ENCODE measurements around the gene VPS37B.

VPS37B gene

DNA sequence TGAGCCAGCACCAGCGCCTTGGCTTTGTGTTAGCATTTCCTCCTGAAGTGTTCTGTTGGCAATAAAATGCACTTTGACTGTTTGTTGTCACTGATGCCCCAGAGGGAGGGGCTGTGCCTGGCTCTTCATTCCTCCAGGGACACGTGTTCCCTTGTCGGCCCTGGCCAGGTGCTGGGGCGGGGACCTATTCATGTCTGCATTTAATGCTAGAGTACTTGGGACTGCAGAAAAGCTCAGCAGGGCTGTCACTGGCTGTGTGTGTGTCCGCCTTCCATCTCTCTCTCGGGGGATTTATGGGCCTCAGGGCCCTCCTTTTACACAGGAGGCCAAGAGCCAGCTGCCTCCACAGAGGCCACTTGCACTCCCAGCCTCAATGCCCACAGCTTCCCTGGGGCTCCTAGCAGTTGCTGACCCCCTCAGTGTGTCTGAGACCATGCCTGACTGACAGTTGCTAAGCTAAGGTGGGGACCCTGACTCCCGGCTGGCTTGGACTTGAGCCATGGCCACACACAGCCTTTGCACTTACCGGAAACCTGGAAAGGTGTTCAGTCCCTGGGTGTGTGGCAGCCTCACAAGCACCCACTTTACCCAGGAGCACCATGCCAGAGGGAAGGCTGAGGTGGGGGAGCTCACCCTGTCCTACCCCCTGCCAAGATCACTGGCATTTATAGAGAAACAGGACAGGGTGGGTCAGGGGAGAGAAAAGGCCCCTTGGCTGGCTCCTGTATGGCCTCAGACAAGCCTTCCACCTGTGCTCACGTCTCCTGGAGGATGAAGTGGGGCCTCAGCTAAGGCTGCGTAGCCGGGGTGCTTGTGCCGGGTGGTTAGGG is 32.8 kb downstream of the VPS37B start:
- H3K4me3 ChIP-seq (ENCODE audit: low read depth, low read length): no peak overlapping the region
- no peak for TF ChIP-seq CTCF (conservative IDR thresholded peaks at IDR 0.05; ENCODE audit: low read depth, low read length)
- DNase-seq (ENCODE audit: low read depth): no peak

DNA sequence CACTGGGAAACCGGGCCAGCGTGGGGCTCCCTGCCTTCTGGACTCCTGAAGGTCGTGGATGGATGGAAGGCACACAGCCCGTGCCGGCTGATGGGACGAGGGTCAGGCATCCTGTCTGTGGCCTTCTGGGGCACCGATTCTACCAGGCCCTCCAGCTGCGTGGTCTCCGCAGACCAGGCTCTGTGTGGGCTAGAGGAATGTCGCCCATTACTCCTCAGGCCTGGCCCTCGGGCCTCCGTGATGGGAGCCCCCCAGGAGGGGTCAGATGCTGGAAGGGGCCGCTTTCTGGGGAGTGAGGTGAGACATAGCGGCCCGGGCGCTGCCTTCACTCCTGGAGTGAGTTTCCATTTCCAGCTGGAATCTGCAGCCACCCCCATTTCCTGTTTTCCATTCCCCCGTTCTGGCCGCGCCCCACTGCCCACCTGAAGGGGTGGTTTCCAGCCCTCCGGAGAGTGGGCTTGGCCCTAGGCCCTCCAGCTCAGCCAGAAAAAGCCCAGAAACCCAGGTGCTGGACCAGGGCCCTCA is 33.8 kb downstream of the VPS37B start:
- no peak overlapping the region for H3K4me3 ChIP-seq (ENCODE audit: low read depth, low read length)
- TF ChIP-seq CTCF (conservative IDR thresholded peaks at IDR 0.05; ENCODE audit: low read depth, low read length): no peak
- DNase-seq (ENCODE audit: low read depth): no peak

GRCh38 chr12:122861587-122861970 is 34.3 kb downstream of the VPS37B start:
- no peak for DNase-seq (ENCODE audit: low read depth)
- TF ChIP-seq CTCF (conservative IDR thresholded peaks at IDR 0.05; ENCODE audit: low read depth, low read length): no peak
- no peak overlapping the region for H3K4me3 ChIP-seq (ENCODE audit: low read depth, low read length)

GRCh38 chr12:122860854-122861586 is 34.9 kb downstream of the VPS37B start:
- no peak overlapping the region for H3K4me3 ChIP-seq (ENCODE audit: low read depth, low read length)
- DNase-seq (ENCODE audit: low read depth): no peak
- TF ChIP-seq CTCF (conservative IDR thresholded peaks at IDR 0.05; ENCODE audit: low read depth, low read length): no peak

GRCh38 chr12:122860040-122860853 is 35.7 kb downstream of the VPS37B start:
- TF ChIP-seq CTCF (conservative IDR thresholded peaks at IDR 0.05; ENCODE audit: low read depth, low read length): peak; percentile 87
- peak; percentile 87 for DNase-seq (ENCODE audit: low read depth)
- H3K4me3 ChIP-seq (ENCODE audit: low read depth, low read length): no peak overlapping the region

DNA sequence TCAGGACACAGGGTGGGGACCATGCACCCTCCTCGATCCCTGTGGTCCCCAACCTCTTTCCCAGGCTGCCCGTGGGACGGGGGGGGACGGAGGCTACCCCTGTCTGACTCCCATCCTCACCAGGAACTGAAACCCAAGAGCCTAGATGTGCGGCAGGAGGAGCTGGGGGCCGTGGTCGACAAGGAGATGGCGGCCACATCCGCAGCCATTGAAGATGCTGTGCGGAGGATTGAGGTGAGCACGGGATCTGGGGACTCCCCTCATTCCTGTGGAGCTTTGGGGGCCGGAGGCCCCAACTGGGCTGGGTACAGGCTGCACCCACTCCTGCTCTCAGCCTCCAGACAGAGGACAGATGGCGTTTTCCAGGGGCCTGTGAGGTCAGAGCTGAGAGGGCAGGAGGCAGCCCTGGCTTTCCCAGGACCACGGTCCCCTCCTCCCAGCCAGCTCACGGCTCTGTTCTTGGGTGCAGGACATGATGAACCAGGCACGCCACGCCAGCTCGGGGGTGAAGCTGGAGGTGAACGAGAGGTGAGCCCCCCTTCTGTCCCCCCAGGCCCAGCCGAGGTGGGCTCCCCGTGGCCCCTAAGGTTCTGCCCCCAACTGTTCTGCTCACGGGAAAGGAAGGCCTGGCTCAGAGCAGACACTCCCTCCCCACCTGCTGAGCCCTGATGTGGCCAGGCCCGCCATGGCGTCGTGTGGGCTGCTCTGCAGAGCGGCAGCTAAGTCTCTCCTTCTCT is 36.5 kb downstream of the VPS37B start:
- TF ChIP-seq CTCF (conservative IDR thresholded peaks at IDR 0.05; ENCODE audit: low read depth, low read length): no peak
- no peak overlapping the region for H3K4me3 ChIP-seq (ENCODE audit: low read depth, low read length)

More for the DNA sequence above, 36.5 kb downstream of the VPS37B start:
- no peak for DNase-seq (ENCODE audit: low read depth)

Data from choroid plexus epithelial cell (primary cell).